MM.1S (cell line): Measurements from ENCODE around the gene TRIM41.

ENCODE experiments used
- EZH2 ChIP-seq: fragments of 300-600 bp; sonication (generic); optimal IDR thresholded peaks from 2 replicates; pipeline ENCODE3; 2017; ENCODE audit warnings: low read depth, mild to moderate bottlenecking, antibody characterized with exemption, low read length, mixed read lengths
- EZH2phosphoT487 ChIP-seq: fragments of 300-600 bp; sonication (generic); IDR thresholded peaks from 2 replicates; pipeline ENCODE4 v1.6.1; 2018; ENCODE audit warnings: antibody characterized with exemption, low read length
- TF ChIP-seq, protein P1 (sequence below): fragments of 300-600 bp; sonication (generic); IDR thresholded peaks from 2 replicates; pipeline ENCODE4 v1.5.1; 2016; ENCODE audit warnings: antibody characterized with exemption, low read length, mixed read lengths

DNA sequence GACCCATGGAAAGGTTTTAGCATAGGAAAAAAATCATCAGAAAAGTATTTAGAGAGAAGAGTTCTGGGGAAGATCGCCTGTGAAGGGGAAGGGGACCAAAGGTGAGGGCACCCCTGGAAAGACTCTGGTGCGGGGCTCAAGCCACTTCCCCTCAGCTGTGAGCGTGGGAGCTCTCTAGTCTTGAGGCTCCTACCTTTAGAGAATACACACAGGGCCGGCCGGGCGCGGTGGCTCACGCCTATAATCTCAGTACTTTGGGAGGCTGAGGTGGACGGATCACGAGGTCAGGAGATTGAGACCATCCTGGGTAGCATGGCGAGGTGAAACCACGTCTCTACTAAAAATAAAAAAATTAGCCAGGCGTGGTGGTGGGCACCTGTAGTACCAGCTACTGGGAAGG is 6.9 kb downstream of the TRIM41 start:
- no peak for TF ChIP-seq EZH2phosphoT487
- TF ChIP-seq, protein P1, sequence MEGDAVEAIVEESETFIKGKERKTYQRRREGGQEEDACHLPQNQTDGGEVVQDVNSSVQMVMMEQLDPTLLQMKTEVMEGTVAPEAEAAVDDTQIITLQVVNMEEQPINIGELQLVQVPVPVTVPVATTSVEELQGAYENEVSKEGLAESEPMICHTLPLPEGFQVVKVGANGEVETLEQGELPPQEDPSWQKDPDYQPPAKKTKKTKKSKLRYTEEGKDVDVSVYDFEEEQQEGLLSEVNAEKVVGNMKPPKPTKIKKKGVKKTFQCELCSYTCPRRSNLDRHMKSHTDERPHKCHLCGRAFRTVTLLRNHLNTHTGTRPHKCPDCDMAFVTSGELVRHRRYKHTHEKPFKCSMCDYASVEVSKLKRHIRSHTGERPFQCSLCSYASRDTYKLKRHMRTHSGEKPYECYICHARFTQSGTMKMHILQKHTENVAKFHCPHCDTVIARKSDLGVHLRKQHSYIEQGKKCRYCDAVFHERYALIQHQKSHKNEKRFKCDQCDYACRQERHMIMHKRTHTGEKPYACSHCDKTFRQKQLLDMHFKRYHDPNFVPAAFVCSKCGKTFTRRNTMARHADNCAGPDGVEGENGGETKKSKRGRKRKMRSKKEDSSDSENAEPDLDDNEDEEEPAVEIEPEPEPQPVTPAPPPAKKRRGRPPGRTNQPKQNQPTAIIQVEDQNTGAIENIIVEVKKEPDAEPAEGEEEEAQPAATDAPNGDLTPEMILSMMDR = no peak
- no peak for TF ChIP-seq EZH2
